H1 (cell line): Measurements from ENCODE around the gene BSND. TPM values are rescaled to one million over a fixed set of nuclear protein-coding genes. Genes with fewer than 3 reads are reported as not detected.

Experiments used
- CTCF ChIA-PET: fragments of 300-600 bp; sonication (Branson Sonifier 250); formaldehyde crosslinking; loops from one replicate; lab custom pipeline; 2021; ENCODE audit not compliant: partially characterized antibody; lab: Charles Lee
- POLR2A ChIA-PET: fragments of 300-600 bp; sonication (Branson Sonifier 250); formaldehyde crosslinking; loops from one replicate; lab custom pipeline; 2021; ENCODE audit warnings: inconsistent platforms; ENCODE audit not compliant: partially characterized antibody; lab: Charles Lee
- DNase-seq, 2 experiments: peaks; one replicate each; pipeline versions ENCODE4 v3.0.0 to v3.0.0-alpha.2; 2010 to 2022; ENCODE audit warnings: low spot score in 2 of 2, low read depth in 1 of 2, mixed read lengths in 1 of 2
- FAIRE-seq: peaks from 2 replicates; lab custom pipeline; 2011; peaks lifted over from hg19 to GRCh38; lab: Jason Lieb, UNC
- H2AFZ ChIP-seq: 2 replicates; pipeline ENCODE4 v1.8.1; 2012; ENCODE audit warnings: low read length, inconsistent platforms
- H2AK5ac ChIP-seq: 2 replicates; pipeline ENCODE4 v1.6.1; 2013; ENCODE audit warnings: low read depth, low read length
- H2BK120ac ChIP-seq: replicated peaks from 2 replicates; pipeline ENCODE3; 2013; ENCODE audit warnings: low read depth, low read length, inconsistent platforms
- H2BK12ac ChIP-seq: 2 replicates; pipeline ENCODE4 v1.6.1; 2013; ENCODE audit warnings: low read depth, low read length
- H2BK15ac ChIP-seq: 2 replicates; pipeline ENCODE4 v1.6.1; 2013; ENCODE audit warnings: low read length
- H2BK20ac ChIP-seq: 2 replicates; pipeline ENCODE4 v1.6.1; 2013; ENCODE audit warnings: low read length
- H2BK5ac ChIP-seq: 2 replicates; pipeline ENCODE4 v1.6.1; 2013; ENCODE audit warnings: low read depth, low read length
- H3K14ac ChIP-seq: 2 replicates; pipeline ENCODE4 v1.6.1; 2013; ENCODE audit warnings: inconsistent platforms; ENCODE audit not compliant: insufficient read length
- H3K18ac ChIP-seq: 2 replicates; pipeline ENCODE4 v1.6.1; 2013; ENCODE audit warnings: low read length; ENCODE audit errors: extremely low read depth
- H3K23ac ChIP-seq: 2 replicates; pipeline ENCODE4 v1.6.1; 2013; ENCODE audit warnings: inconsistent platforms; ENCODE audit not compliant: insufficient read length
- H3K23me2 ChIP-seq: 2 replicates; pipeline ENCODE4 v1.6.1; 2013; ENCODE audit warnings: low read depth, low read length
- H3K27ac ChIP-seq: 2 replicates; pipeline ENCODE4 v1.6.1; 2011; ENCODE audit warnings: low read depth, low read length, inconsistent platforms
- H3K27me3 ChIP-seq, 4 experiments: replicated peaks in 1 of 4; 1 replicate in 1 of 4; 2 replicates in 3 of 4; pipeline versions ENCODE4 v1.6.1 to v1.8.1; 2011 to 2013; ENCODE audit warnings: low read length in 3 of 4, mild to moderate bottlenecking in 3 of 4, inconsistent platforms in 2 of 4, mixed read lengths in 2 of 4, moderate library complexity in 1 of 4; ENCODE audit not compliant: control insufficient read depth in 3 of 4, insufficient read depth in 3 of 4; ENCODE audit errors: extremely low read depth in 1 of 4
- H3K36me3 ChIP-seq, 4 experiments: 2 replicates each; pipeline versions ENCODE4 v1.6.1 to v1.8.1; 2011 to 2013; ENCODE audit warnings: mild to moderate bottlenecking in 4 of 4, low read length in 3 of 4, moderate library complexity in 2 of 4, control low read depth in 1 of 4, inconsistent platforms in 1 of 4; ENCODE audit not compliant: insufficient read depth in 4 of 4, control insufficient read depth in 2 of 4
- H3K4ac ChIP-seq: replicated peaks from 2 replicates; pipeline ENCODE3; 2013; ENCODE audit warnings: low read length, low read depth, mixed read lengths, inconsistent platforms; ENCODE audit not compliant: insufficient read length
- H3K4me1 ChIP-seq, 4 experiments: replicated peaks in 1 of 4; 1 replicate in 1 of 4; 2 replicates in 3 of 4; pipeline versions ENCODE4 v1.6.1 to v1.8.1; 2011 to 2013; ENCODE audit warnings: low read length in 3 of 4, inconsistent platforms in 2 of 4, mixed read lengths in 1 of 4; ENCODE audit not compliant: insufficient read depth in 4 of 4, control insufficient read depth in 3 of 4
- H3K4me2 ChIP-seq, 2 experiments: 2 replicates each; pipeline versions ENCODE4 v1.6.1 to v1.8.1; 2011 to 2013; ENCODE audit warnings: low read depth in 2 of 2, low read length in 2 of 2, control low read depth in 1 of 2, inconsistent platforms in 1 of 2, mild to moderate bottlenecking in 1 of 2; ENCODE audit not compliant: insufficient read depth in 1 of 2
- H3K4me3 ChIP-seq, 4 experiments: fragments of 200-600, 300-600 bp in 1 of 4; sonication (generic), shearing (Covaris generic), sonication (Bioruptor Twin) in 1 of 4; 2 replicates each; pipeline versions ENCODE4 v1.5.1 to v1.8.1; 2011 to 2016; ENCODE audit warnings: low read length in 4 of 4, low read depth in 3 of 4, control low read depth in 2 of 4, inconsistent platforms in 2 of 4, mild to moderate bottlenecking in 2 of 4, mixed read lengths in 1 of 4, moderate library complexity in 1 of 4; ENCODE audit not compliant: insufficient read depth in 2 of 4; ENCODE audit errors: extremely low read depth in 1 of 4
- H3K56ac ChIP-seq: replicated peaks from 2 replicates; pipeline ENCODE3; 2013; ENCODE audit warnings: low read depth, mild to moderate bottlenecking, mixed read lengths, low read length, inconsistent platforms; ENCODE audit not compliant: insufficient read length
- H3K79me1 ChIP-seq: 2 replicates; pipeline ENCODE4 v1.6.1; 2013; ENCODE audit warnings: low read depth, low read length, control low read depth
- H3K79me2 ChIP-seq, 2 experiments: 2 replicates each; pipeline versions ENCODE4 v1.6.1 to v1.8.1; 2012 to 2013; ENCODE audit warnings: low read length in 2 of 2, mild to moderate bottlenecking in 2 of 2, inconsistent platforms in 1 of 2; ENCODE audit not compliant: insufficient read depth in 2 of 2, control insufficient read depth in 1 of 2
- H3K9ac ChIP-seq, 4 experiments: replicated peaks in 1 of 4; 1 replicate in 1 of 4; 2 replicates in 3 of 4; pipeline versions ENCODE4 v1.6.1 to v1.8.1; 2011 to 2013; ENCODE audit warnings: low read depth in 3 of 4, low read length in 3 of 4, control low read depth in 2 of 4, mild to moderate bottlenecking in 2 of 4, moderate library complexity in 2 of 4, inconsistent platforms in 1 of 4; ENCODE audit errors: extremely low read depth in 1 of 4
- H3K9me3 ChIP-seq, 2 experiments: 2 replicates each; pipeline versions ENCODE4 v1.6.1 to v1.8.1; 2012 to 2013; ENCODE audit warnings: mild to moderate bottlenecking in 2 of 2, moderate library complexity in 2 of 2, control low read depth in 1 of 2, inconsistent platforms in 1 of 2, low read depth in 1 of 2, low read length in 1 of 2, mixed read lengths in 1 of 2; ENCODE audit not compliant: insufficient read depth in 2 of 2
- H4K20me1 ChIP-seq, 2 experiments: replicated peaks in 1 of 2; 2 replicates each; pipeline versions ENCODE3 to v1.8.1; 2011 to 2013; ENCODE audit warnings: inconsistent platforms in 2 of 2, low read length in 2 of 2, mild to moderate bottlenecking in 1 of 2; ENCODE audit not compliant: insufficient read depth in 2 of 2, control insufficient read depth in 1 of 2
- H4K5ac ChIP-seq: 2 replicates; pipeline ENCODE4 v1.6.1; 2013; ENCODE audit warnings: low read length, low read depth, mixed read lengths, inconsistent platforms; ENCODE audit not compliant: insufficient read length
- H4K8ac ChIP-seq: 2 replicates; pipeline ENCODE4 v1.8.0; 2013; ENCODE audit warnings: mild to moderate bottlenecking, moderate library complexity, low read length, inconsistent platforms; ENCODE audit not compliant: insufficient read depth; ENCODE audit errors: extremely low read depth
- H4K91ac ChIP-seq: replicated peaks from 2 replicates; pipeline ENCODE3; 2013; ENCODE audit warnings: low read length, mixed read lengths, inconsistent platforms; ENCODE audit not compliant: insufficient read length
- CBX8 ChIP-seq: fragments of 300-800, 300-1000 bp; sonication (generic); IDR thresholded peaks from 2 replicates; pipeline ENCODE4 v1.7.1; 2016; ENCODE audit warnings: low read depth, low read length, borderline replicate concordance
- CTCF ChIP-seq, 3 experiments: IDR thresholded peaks; 1 replicate in 2 of 3; 2 replicates in 1 of 3; pipeline versions ENCODE4 v1.5.1 to v1.6.1; 2011; ENCODE audit warnings: low read length in 3 of 3, mild to moderate bottlenecking in 3 of 3, inconsistent platforms in 2 of 3, low read depth in 1 of 3, moderate library complexity in 1 of 3; ENCODE audit not compliant: insufficient read depth in 1 of 3; ENCODE audit errors: control extremely low read depth in 1 of 3
- KDM1A ChIP-seq: fragments of 200-600, 300-600 bp; sonication (generic); IDR thresholded peaks from 2 replicates; pipeline ENCODE4 v1.7.1; 2016; ENCODE audit warnings: mild to moderate bottlenecking, low read length, borderline replicate concordance
- POLR2A ChIP-seq, 2 experiments: IDR thresholded peaks; 1 replicate in 1 of 2; 2 replicates in 1 of 2; pipeline ENCODE4 v1.6.1; 2011; ENCODE audit warnings: low read depth in 2 of 2, low read length in 2 of 2, mild to moderate bottlenecking in 2 of 2; ENCODE audit errors: control extremely low read depth in 1 of 2
- POU5F1 ChIP-seq: IDR thresholded peaks from 2 replicates; pipeline ENCODE4 v1.6.1; 2011; ENCODE audit warnings: low read depth, mild to moderate bottlenecking, low read length, moderate library complexity
- RFX5 ChIP-seq: IDR thresholded peaks from 2 replicates; pipeline ENCODE4 v1.6.1; 2011; ENCODE audit warnings: low read depth, low read length, improper control_type of control experiment, borderline replicate concordance
- SUZ12 ChIP-seq: fragments of 200-600 bp; sonication (generic); IDR thresholded peaks from 2 replicates; pipeline ENCODE4 v1.6.1; 2012; ENCODE audit warnings: mild to moderate bottlenecking, inconsistent platforms, low read length, moderate library complexity, mixed read lengths
- TAF1 ChIP-seq: IDR thresholded peaks from 2 replicates; pipeline ENCODE4 v1.6.1; 2011; ENCODE audit warnings: mild to moderate bottlenecking, low read depth, low read length
- TCF12 ChIP-seq: IDR thresholded peaks from 2 replicates; pipeline ENCODE4 v1.6.1; 2011; ENCODE audit warnings: low read depth, mild to moderate bottlenecking, low read length
- YY1 ChIP-seq: IDR thresholded peaks from 2 replicates; pipeline ENCODE4 v1.6.1; 2011; ENCODE audit warnings: low read depth, mild to moderate bottlenecking, low read length
- WGBS, 2 experiments: shearing (Covaris generic) in 1 of 2; methylation state at CpG; one replicate each; pipeline versions ENCODE4 v1.1.6 to v1.1.7; 2013 to 2015; ENCODE audit warnings: low lambda C conversion rate in 2 of 2, mixed read lengths in 2 of 2, inconsistent platforms in 1 of 2, low coverage in 1 of 2, missing lambda C conversion rate in 1 of 2; ENCODE audit not compliant: insufficient replicate concordance in 2 of 2, insufficient coverage in 1 of 2, insufficient read length in 1 of 2; ENCODE audit errors: extremely low coverage in 1 of 2, missing lambda C conversion rate in 1 of 2; 5-methylcytosine and 5-hydroxymethylcytosine counted together
- polyA plus RNA-seq, 7 experiments: library from polyadenylated mRNA; depleted of rRNA in 3 of 7; stranded (reverse) in 5 of 7; unstranded in 2 of 7; fragments of >200 nt in 5 of 7; fragments of 200-250 nt in 2 of 7; gene quantifications; 1 replicate in 5 of 7; 2 replicates in 1 of 7; 4 replicates in 1 of 7; pipeline versions ENCODE4 v1.2.1 to v1.2.3, GENCODE V29; 2011 to 2013; ENCODE audit warnings: missing spikeins in 2 of 7, mixed read lengths in 2 of 7
- total RNA-seq: library from RNA; stranded (reverse); fragmentation: NEBNext Ultra II Directional; extraction: Animal tissue kit (Norgen Biotek cat#: 25700); gene quantifications from 2 replicates; pipeline ENCODE4 v1.2.1, GENCODE V29; 2021

The BSND gene
- total and polyA plus RNA-seq, 2 of the 8 experiments (the other 6 are each of a cell fraction or from before 2014, with no cell fraction given): 0.43 to 0.68 TPM

GRCh38 chr1:55034476-55035133 is 35.9 kb downstream of the BSND start:
- H3K4me2 ChIP-seq: no peak overlapping the region
- H3K9ac ChIP-seq: no peak overlapping the region
- H3K27ac ChIP-seq: no peak overlapping the region
- peaks cover 6 to 21% (median 20%) of the 10 kb centered on the region in 4 experiments for H3K27me3 ChIP-seq
- H2AK5ac ChIP-seq: peak overlapping the region; percentile 19; the same call in 1 of the 2 replicates
- ChIA-PET CTCF (interaction anchor here (0.7 to 4.9 kb wide), 11 partner anchors 13 to 90 kb away, joined by 3 to 50 read pairs (median 4); no protein-coding TSS in a partner anchor), POLR2A (no interaction called here)
- H3K79me2 ChIP-seq: no peaks in the 10 kb centered on the region
- no peak overlapping the region for H2BK12ac ChIP-seq
- H3K4me1 ChIP-seq: peaks cover 0 to 4% (median 3%) of the 10 kb centered on the region in 4 experiments; a peak in 5 of 7 replicates
- no peak overlapping the region for H2BK120ac ChIP-seq
- H2BK15ac ChIP-seq: no peak overlapping the region
- DNase-seq (no peak), FAIRE-seq (no peak)
- H3K56ac ChIP-seq: no peak overlapping the region
- no peak overlapping the region for H2BK20ac ChIP-seq
- H3K23me2 ChIP-seq: peaks cover 4% of the 10 kb centered on the region; the same call in 1 of the 2 replicates
- WGBS, 2 experiments: 89% methylated on average over 6 of the region's 6 CpGs; no CpG with 5 or more reads in 1 of the 2 experiments
- no peak overlapping the region for H2AFZ ChIP-seq
- no peak overlapping the region for H4K8ac ChIP-seq
- H3K23ac ChIP-seq: no peak overlapping the region
- H3K79me1 ChIP-seq: no peaks in the 10 kb centered on the region
- no peak overlapping the region for H3K14ac ChIP-seq
- no peak overlapping the region for H3K18ac ChIP-seq
- H3K4ac ChIP-seq: no peak overlapping the region
- H4K20me1 ChIP-seq: no peaks in the 10 kb centered on the region
- no peaks in the 10 kb centered on the region for H3K36me3 ChIP-seq
- no peak overlapping the region for H4K5ac ChIP-seq
- no peak overlapping the region for H4K91ac ChIP-seq
- H3K9me3 ChIP-seq: no peaks in the 10 kb centered on the region
- no peak overlapping the region for H3K4me3 ChIP-seq
- H2BK5ac ChIP-seq: no peak overlapping the region
- TF ChIP-seq CTCF (IDR thresholded peaks at IDR 0.05; ENCODE audit: control extremely low read depth in 1 of 3, insufficient read depth in 1 of 3, low read depth in 1 of 3, low read length in 3 of 3) (no peak), RFX5 (no peak), POU5F1 (no peak), TCF12 (no peak), POLR2A (IDR thresholded peaks at IDR 0.05; ENCODE audit: control extremely low read depth in 1 of 2, low read depth in 2 of 2, low read length in 2 of 2) (no peak), KDM1A (no peak), TAF1 (no peak), YY1 (no peak), CBX8 (no peak), SUZ12 (no peak)
